Cerebellar cortex (tissue), 1 donor: ENCODE data around the gene ARL6IP4.
"Not testable (repeated sequence)": the region's sequence is repeated elsewhere in the genome, so short reads cannot be mapped to it uniquely, and the experiment has no call there.

Source experiments
- DNase-seq: peaks from one replicate; pipeline ENCODE4 v3.0.0-alpha.2; 2015; ENCODE audit warnings: low spot score

The ARL6IP4 gene

DNA sequence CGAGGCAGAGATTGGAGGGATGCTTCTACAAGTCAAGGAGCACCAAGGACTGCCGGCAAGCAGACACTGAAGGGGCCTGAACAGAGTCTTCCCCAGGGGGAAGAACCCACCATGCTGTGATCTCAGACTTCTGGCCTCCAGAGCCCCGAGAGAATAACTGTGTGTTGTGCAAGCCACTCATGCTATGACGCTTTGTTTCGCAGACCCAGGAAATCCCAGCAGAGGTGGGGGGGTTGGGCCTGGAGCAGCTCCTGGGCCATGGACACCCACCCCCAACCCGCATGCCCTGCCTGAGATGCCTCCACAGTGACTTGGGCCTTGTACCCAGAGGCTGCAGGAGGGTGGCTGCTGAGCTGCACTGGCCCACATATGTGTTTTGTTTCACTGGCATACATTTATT lies 31.2 kb downstream of the ARL6IP4 start:
- DNase-seq, result no peak

DNA sequence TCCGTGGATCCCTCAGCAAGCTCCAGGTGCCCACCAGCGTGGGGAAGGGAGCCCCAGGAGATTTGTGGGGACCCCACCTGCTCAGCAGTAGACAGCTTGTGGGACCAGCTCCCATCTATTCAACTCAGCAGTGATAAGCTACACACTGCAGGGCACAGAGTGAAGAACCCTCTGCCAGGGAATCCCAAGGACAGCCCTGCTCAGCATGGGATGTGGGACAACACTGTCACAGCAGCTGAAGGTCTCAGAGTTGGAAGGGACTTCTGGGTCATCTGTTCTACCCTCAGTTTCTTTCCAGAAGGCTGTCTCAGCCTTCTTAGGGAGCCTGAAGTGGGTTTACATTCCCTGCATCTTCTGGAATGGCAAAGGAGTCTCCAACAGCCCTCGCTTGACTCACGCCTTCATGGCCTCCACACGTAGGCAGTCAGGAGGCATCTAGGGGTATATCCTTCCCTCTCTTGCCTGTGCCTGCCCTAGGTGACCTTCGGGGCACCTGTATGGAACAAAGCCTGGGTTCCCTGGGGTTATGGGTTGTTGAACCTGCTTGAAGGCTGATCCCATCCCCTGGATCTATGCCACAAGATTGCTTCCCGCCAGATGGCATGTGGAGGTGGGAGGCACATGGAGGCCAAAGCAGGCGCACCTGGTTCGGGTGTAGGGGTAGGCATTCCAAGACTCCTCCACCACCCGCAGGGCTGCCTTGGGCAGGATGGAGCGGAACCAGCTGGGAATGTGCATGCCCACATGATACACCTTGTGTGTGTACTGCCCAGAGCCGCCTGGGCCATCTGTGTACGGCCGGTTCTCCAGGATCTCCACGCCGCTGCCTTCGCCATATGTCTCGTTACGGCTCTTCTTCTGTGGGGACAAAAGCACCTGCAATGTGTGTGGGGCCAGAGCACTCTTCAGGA lies 33.0 kb downstream of the ARL6IP4 start:
- peak; percentile 92 for DNase-seq

- DNase-seq, result not testable (repeated sequence)
Measured at GRCh38 chr12:123014473-123014872, 34.0 kb downstream of the ARL6IP4 start.

- no peak for DNase-seq
Measured at GRCh38 chr12:123017753-123018152, 37.3 kb downstream of the ARL6IP4 start.

DNA sequence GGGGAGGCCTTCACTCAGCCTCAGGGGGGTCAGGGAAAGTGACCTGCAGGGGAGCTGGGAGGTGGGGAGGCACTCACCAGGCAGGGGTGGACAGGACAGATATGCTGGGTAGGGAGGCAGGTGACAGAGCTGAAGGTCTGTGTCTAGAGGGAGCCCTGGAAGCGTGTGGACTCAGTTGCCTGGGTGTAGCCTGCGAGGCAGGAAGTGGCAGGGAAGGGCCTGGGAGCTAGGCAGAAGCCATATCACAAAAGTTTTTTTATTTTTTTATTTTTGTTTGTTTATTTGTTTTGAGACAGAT lies 39.3 kb downstream of the ARL6IP4 start:
- DNase-seq, result no peak

- no peak for DNase-seq
Measured at GRCh38 chr12:123021688-123022604, 41.5 kb downstream of the ARL6IP4 start.

GRCh38 chr12:123022846-123023245 lies 42.4 kb downstream of the ARL6IP4 start:
- no peak for DNase-seq

DNA sequence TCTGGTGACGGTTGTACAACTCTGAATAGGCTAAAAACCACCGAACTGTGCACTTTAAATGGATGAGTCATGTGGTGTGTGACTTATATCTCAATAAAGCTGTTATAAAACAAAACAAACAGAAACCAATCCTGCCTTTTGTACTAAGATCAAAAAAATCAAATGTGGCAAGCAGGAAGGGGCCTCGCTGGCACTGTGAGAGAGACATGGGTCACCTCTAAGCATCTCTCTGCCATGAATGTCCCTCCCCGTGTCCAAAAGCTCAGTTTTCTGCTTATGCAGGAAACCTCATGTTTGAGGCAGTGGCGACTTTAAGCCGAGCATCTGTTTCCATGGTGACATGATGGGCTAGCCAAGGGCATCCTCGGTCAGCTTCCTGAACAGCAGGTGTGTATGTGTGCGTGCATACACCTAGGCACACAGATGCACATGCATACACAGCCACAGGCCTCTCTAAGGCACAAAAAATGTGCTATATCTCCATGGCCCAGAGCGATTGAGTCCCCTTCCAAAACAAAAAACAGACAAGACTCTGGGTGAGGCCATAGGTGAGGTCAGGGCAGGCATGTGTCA lies 44.4 kb downstream of the ARL6IP4 start:
- DNase-seq, result peak; percentile 57

DNA sequence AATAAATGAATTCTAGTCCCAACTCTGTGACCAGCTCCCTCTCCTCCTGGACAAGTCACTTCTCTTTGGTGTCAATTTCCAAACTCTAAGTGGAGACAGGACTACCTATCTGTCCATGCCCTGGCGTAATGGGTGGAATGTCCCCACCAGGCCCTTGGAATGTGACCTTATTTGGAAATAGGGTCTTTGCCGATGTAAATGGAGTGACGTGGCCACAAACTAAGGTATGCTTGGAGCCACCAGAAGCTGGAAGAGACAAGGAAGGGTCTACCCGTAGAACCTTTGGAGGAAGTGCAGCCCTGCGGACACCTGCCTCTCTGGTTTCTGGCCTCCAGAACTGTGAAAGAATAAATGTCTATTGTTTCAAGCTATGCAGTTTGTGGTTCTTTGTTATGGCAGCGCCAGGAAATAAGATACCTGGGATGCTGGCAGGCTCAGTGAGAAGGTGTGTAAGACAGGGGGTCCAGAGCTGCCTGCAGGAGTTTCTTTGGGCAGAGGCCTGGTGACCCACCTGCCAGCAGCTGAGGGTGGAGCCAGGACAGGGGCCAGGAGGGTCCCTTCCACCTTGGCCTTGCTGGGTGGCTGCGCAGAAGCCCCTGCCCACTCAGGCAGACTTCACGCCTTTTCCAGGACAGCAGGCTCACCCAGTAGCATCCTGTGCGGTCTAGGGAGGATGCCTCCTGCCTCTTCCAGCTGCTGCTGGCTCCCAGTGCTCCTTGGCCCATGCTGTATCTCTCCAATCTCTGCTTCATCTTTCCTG lies 45.8 kb downstream of the ARL6IP4 start:
- no peak for DNase-seq

- DNase-seq, result no peak
Measured at GRCh38 chr12:123027726-123028445, 47.4 kb downstream of the ARL6IP4 start.

GRCh38 chr12:123028475-123028874 lies 48.0 kb downstream of the ARL6IP4 start:
- no peak for DNase-seq

GRCh38 chr12:123029550-123029949 lies 49.1 kb downstream of the ARL6IP4 start:
- DNase-seq, result no peak

DNA sequence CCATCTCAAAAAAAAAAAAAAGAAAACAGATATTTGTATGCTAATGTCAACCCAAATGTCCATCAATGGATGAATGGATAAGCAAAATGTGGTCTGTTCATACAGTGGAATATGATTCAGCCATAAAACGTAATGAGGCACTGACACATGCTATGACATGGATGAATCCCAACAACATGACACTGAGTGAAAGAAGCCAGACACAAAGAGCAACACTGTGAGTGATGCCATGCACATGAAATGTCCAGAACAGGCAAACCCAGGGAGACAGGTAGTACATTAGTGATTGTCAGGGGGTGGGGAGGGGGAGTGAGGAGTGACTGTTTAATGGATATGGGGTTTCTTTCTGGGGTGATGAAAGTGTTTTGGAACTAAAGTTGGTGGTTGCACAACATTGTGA lies 50.2 kb downstream of the ARL6IP4 start:
- no peak for DNase-seq

GRCh38 chr12:123031171-123031845 lies 50.8 kb downstream of the ARL6IP4 start:
- DNase-seq, result no peak
